OCI-LY3 (cell line): ENCODE data around the gene TREM2.

ENCODE experiments used
- H2AFZ ChIP-seq: fragments of 200-600, 300-600 bp; shearing (Covaris generic); 2 replicates; pipeline ENCODE4 v1.6.0; 2014; ENCODE audit warnings: antibody characterized with exemption, low read depth, low read length
- H3K27ac ChIP-seq: fragments of 200-600, 300-600 bp; sonication (generic); 2 replicates; pipeline ENCODE4 v1.5.1; 2014; ENCODE audit warnings: mild to moderate bottlenecking, low read length, moderate library complexity, mixed read lengths
- H3K27me3 ChIP-seq: fragments of 200-600, 300-600 bp; sonication (generic); 2 replicates; pipeline ENCODE4 v1.6.1; 2014; ENCODE audit warnings: low read depth, low read length, mixed read lengths
- H3K36me3 ChIP-seq: fragments of 200-600, 300-600 bp; sonication (generic); replicated peaks from 2 replicates; pipeline ENCODE3; 2014; ENCODE audit warnings: low read depth, low read length, mixed read lengths
- H3K4me1 ChIP-seq: fragments of 300-600, 200-600 bp; sonication (generic); 2 replicates; pipeline ENCODE4 v1.6.1; 2014; ENCODE audit warnings: low read length, mixed read lengths
- H3K4me2 ChIP-seq: fragments of 200-600, 300-600 bp; sonication (generic); 2 replicates; pipeline ENCODE4 v1.6.1; 2014; ENCODE audit warnings: low read length, mixed read lengths
- H3K4me3 ChIP-seq: fragments of 300-600, 200-600 bp; sonication (generic); 2 replicates; pipeline ENCODE4 v1.5.1; 2014; ENCODE audit warnings: antibody characterized with exemption, mild to moderate bottlenecking, low read length, moderate library complexity
- H3K79me2 ChIP-seq: fragments of 300-600, 200-600 bp; shearing (Covaris generic); 2 replicates; pipeline ENCODE4 v1.6.1; 2014; ENCODE audit warnings: mild to moderate bottlenecking, low read length, mixed read lengths
- H3K9ac ChIP-seq: fragments of 300-600, 200-600 bp; shearing (Covaris generic); 2 replicates; pipeline ENCODE4 v1.6.0; 2014; ENCODE audit warnings: mild to moderate bottlenecking, low read length, moderate library complexity
- H3K9me3 ChIP-seq: fragments of 200-600, 300-600 bp; shearing (Covaris generic); 2 replicates; pipeline ENCODE4 v1.6.1; 2014; ENCODE audit warnings: low read length, mixed read lengths; ENCODE audit not compliant: insufficient read depth
- H4K20me1 ChIP-seq: fragments of 200-600, 300-600 bp; sonication (generic); 2 replicates; pipeline ENCODE4 v1.6.1; 2016; ENCODE audit warnings: low read length, mixed read lengths; ENCODE audit not compliant: insufficient read depth
- EZH2phosphoT487 ChIP-seq: fragments of 200-600 bp; shearing (Covaris generic); IDR thresholded peaks from 2 replicates; pipeline ENCODE4 v1.6.1; 2018; ENCODE audit warnings: antibody characterized with exemption, mixed run types, low read depth
- TF ChIP-seq, protein P1 (sequence below): fragments of 200-600, 300-600 bp; sonication (generic); IDR thresholded peaks from 2 replicates; pipeline ENCODE4 v1.5.1; 2014; ENCODE audit warnings: antibody characterized with exemption, low read length, low read depth

The TREM2 gene

DNA sequence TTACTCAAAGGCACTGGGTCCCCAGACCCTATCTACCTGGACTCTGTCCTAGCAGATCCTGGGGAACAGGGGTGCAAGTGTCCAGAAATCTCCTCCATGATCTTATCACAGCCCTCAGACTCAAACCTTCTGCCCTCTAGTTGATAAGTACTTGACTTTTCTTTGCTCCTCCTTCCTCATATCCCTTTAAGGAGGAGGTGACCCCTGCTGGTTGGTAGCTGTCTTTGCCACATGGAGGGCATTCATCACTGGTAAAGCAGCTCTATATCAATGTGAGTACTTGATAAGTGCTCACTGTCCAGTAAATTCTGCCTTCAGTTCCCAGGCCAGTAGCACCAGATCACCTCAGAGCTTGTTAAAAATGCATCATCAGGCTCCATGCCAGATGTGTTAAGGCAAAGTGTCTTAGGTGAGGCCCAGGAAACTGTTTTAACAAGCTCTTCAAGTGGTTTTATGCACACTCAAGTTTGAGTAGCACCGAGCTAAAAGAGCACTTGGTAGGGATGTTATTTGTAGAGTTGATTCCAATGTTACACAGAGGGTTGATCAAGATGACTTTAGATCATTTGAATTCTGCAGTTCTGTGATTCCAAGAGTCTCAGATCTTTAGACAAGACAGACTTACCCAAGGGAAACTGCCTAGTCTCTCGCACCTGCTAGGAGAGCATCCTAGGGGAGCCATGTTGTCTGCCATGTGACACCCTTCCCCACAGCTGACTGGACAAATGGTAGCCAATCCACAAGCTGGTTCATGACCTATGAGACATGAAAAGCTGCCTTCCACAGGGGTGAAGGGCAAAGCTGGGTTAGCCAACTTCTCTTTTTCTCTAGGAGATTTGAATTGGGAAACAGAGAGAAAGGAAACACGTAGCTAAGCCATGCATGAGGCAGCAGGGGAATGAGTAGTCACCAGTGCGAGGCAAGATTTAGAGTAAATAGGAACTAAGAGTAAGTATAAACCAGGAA, 19.4 kb upstream of the TREM2 start:
- Histone ChIP-seq H3K4me1 (peaks cover 26% of the 10 kb centered on the region), H3K27ac (peak overlapping the region; percentile 33), H3K4me3 (peak overlapping the region; percentile 55), H3K9me3 (no peaks in the 10 kb centered on the region), H3K9ac (peak overlapping the region; percentile 14; the same call in 1 of the 2 replicates), H3K4me2 (peak overlapping the region; percentile 60), H2AFZ (peak overlapping the region; percentile 85), H3K27me3 (no peaks in the 10 kb centered on the region), H4K20me1 (no peaks in the 10 kb centered on the region), H3K79me2 (no peaks in the 10 kb centered on the region), H3K36me3 (no peaks in the 10 kb centered on the region)
- TF ChIP-seq, protein P1, sequence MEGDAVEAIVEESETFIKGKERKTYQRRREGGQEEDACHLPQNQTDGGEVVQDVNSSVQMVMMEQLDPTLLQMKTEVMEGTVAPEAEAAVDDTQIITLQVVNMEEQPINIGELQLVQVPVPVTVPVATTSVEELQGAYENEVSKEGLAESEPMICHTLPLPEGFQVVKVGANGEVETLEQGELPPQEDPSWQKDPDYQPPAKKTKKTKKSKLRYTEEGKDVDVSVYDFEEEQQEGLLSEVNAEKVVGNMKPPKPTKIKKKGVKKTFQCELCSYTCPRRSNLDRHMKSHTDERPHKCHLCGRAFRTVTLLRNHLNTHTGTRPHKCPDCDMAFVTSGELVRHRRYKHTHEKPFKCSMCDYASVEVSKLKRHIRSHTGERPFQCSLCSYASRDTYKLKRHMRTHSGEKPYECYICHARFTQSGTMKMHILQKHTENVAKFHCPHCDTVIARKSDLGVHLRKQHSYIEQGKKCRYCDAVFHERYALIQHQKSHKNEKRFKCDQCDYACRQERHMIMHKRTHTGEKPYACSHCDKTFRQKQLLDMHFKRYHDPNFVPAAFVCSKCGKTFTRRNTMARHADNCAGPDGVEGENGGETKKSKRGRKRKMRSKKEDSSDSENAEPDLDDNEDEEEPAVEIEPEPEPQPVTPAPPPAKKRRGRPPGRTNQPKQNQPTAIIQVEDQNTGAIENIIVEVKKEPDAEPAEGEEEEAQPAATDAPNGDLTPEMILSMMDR, result peak; percentile 91
- TF ChIP-seq EZH2phosphoT487, result no peak

DNA sequence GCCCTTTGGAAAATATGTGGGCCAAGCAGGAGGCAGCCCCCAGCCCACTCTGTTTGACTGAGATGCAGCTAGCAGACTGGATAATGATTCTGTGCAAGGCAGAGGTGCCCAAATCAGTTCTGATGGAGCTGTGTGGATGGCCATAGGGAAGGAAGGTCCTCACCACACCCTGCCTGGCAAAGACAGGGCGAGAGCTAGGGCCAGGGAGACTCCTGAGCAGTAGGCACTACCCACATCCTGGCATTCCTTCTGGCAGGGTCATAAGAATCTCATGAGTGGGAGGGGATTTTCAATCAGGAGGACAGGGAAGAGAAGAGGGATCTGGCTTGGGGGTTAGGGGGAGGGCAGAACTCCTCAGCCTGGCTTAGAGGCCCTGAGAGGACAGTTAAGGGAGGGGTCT, 18.6 kb upstream of the TREM2 start:
- Histone ChIP-seq H3K9ac (no peak overlapping the region), H3K79me2 (no peaks in the 10 kb centered on the region), H3K36me3 (no peaks in the 10 kb centered on the region), H3K27ac (no peak overlapping the region), H3K4me1 (peaks cover 23% of the 10 kb centered on the region), H4K20me1 (no peaks in the 10 kb centered on the region), H3K9me3 (no peaks in the 10 kb centered on the region), H3K27me3 (0 out of 2 replicates have a peak, but pooled peaks cover 3% of the 10 kb centered on the region), H2AFZ (no peak overlapping the region), H3K4me3 (no peak overlapping the region), H3K4me2 (no peak overlapping the region)
- no peak for TF ChIP-seq EZH2phosphoT487
- TF ChIP-seq, protein P1, result no peak

DNA sequence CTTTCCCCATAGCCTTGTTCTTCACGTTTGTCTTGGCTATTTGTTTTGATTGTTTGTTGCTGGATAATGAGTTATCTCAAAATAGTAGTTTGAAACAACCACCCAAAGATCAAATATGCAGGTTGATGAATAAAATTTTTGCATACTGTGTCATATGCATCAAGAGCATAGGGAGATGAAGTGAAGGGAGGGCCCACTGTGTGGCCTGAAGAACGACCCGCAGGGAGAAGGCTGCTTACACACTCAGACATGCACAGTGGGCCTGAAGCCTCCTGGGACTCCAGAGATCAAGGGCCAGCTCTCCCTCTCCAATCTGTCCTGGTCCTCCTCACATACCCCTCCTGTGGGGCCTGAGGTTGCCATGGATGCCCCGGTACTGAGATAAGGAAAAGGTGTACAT, 16.2 kb upstream of the TREM2 start:
- H3K27me3 ChIP-seq, result 0 out of 2 replicates have a peak, but pooled peaks cover 4% of the 10 kb centered on the region

DNA sequence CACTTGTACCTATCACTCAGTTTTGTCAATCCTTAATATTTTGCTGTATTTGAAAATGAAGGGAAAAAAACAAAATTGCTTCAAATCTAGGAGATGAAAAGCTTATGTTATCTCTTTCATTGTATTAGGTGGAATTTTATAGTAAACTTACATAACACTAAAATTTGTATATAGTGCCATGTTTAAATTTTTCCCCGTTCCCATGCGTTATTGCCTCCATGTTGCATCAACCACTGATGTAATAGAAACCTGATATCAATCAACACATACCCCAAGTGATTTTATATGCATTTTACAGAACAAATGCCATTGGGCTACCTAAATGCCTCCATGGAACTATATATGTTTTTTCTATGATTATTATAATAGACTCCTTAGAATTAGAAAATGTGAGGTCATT, 14.8 kb upstream of the TREM2 start:
- no peaks in the 10 kb centered on the region for H3K36me3 ChIP-seq
- H3K27me3 ChIP-seq, result 0 out of 2 replicates have a peak, but pooled peaks cover 4% of the 10 kb centered on the region
- no peak overlapping the region for H3K27ac ChIP-seq
- no peaks in the 10 kb centered on the region for H3K9me3 ChIP-seq
- H3K9ac ChIP-seq, result no peak overlapping the region
- H2AFZ ChIP-seq, result no peak overlapping the region
- H3K4me2 ChIP-seq, result no peak overlapping the region
- H3K4me1 ChIP-seq, result peaks cover 16% of the 10 kb centered on the region
- no peaks in the 10 kb centered on the region for H4K20me1 ChIP-seq
- H3K79me2 ChIP-seq, result no peaks in the 10 kb centered on the region
- TF ChIP-seq, protein P1, result no peak
- TF ChIP-seq EZH2phosphoT487, result no peak
- no peak overlapping the region for H3K4me3 ChIP-seq

More for the DNA sequence above, 16.2 kb upstream of the TREM2 start:
- Histone ChIP-seq H4K20me1 (no peaks in the 10 kb centered on the region), H2AFZ (no peak overlapping the region), H3K4me1 (peaks cover 23% of the 10 kb centered on the region), H3K4me3 (no peak overlapping the region), H3K9me3 (no peaks in the 10 kb centered on the region), H3K4me2 (no peak overlapping the region), H3K27ac (no peak overlapping the region), H3K36me3 (no peaks in the 10 kb centered on the region), H3K79me2 (no peaks in the 10 kb centered on the region), H3K9ac (no peak overlapping the region)
- no peak for TF ChIP-seq EZH2phosphoT487
- TF ChIP-seq, protein P1, result no peak
